SU-DHL-6 (cell line): ENCODE results near the gene CAPN3.

Experiments
- CTCF ChIP-seq: fragments of 200-600 bp; sonication (generic); IDR thresholded peaks from one replicate; pipeline ENCODE4 v1.5.1; 2017; ENCODE audit warnings: antibody characterized with exemption, mild to moderate bottlenecking, low read length, moderate library complexity; ENCODE audit not compliant: insufficient read depth, poor library complexity, severe bottlenecking
- EZH2phosphoT487 ChIP-seq: fragments of 200-600 bp; sonication (generic), shearing (Covaris generic); conservative IDR thresholded peaks from 2 replicates; pipeline ENCODE4 v1.6.1; 2018; ENCODE audit warnings: mild to moderate bottlenecking, antibody characterized with exemption, low read length, moderate library complexity, mixed read lengths

DNA sequence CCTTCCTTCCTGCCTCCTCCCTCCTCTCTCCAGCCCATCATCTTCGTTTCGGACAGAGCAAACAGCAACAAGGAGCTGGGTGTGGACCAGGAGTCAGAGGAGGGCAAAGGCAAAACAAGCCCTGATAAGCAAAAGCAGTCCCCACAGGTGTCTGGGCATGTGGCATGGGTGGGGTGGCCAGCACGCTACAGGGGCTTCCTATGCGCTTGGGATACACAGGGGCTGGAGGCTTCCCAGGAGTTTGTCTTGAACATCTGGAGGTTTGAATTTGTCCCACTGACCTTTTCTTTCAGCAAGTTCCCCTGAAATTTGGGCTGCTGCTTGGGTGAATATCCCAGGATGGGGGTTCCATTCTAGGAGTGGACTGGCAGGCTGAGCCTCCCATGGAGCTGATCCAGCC lies 48.9 kb downstream of the CAPN3 start:
- TF ChIP-seq CTCF, result no peak
- no peak for TF ChIP-seq EZH2phosphoT487
